NCI-H1930 (cell line): Measurements from ENCODE around the gene RHOBTB1.
"Not testable (repeated sequence)": the region's sequence is repeated elsewhere in the genome, so short reads cannot be mapped to it uniquely, and the experiment has no call there.

Source experiments
- DNase-seq, 2 experiments: peaks; one replicate each; lab custom pipeline; 2025; lab: John Stamatoyannopoulos, UW

The RHOBTB1 gene

GRCh38 chr10:60906825-60907224 is 37.2 kb downstream of the RHOBTB1 start:
- DNase-seq, result not testable (repeated sequence)

- DNase-seq, result no peak
Observed at GRCh38 chr10:60906411-60906810, 37.6 kb downstream of the RHOBTB1 start.

GRCh38 chr10:60905580-60905979 is 38.4 kb downstream of the RHOBTB1 start:
- DNase-seq, result no peak

GRCh38 chr10:60903096-60903495 is 40.9 kb downstream of the RHOBTB1 start:
- DNase-seq, result no peak

GRCh38 chr10:60901561-60902235 is 42.3 kb downstream of the RHOBTB1 start:
- no peak for DNase-seq

GRCh38 chr10:60899266-60899665 is 44.7 kb downstream of the RHOBTB1 start:
- DNase-seq, result no peak

GRCh38 chr10:60898321-60898720 is 45.7 kb downstream of the RHOBTB1 start:
- no peak for DNase-seq

- DNase-seq, result no peak
Observed at GRCh38 chr10:60896810-60897209, 47.2 kb downstream of the RHOBTB1 start.

GRCh38 chr10:60896033-60896432 is 48.0 kb downstream of the RHOBTB1 start:
- DNase-seq, result no peak

GRCh38 chr10:60894786-60895185 is 49.2 kb downstream of the RHOBTB1 start:
- DNase-seq, result no peak

- no peak for DNase-seq
Observed at GRCh38 chr10:60893231-60893630, 50.8 kb downstream of the RHOBTB1 start.

- no peak for DNase-seq
Observed at GRCh38 chr10:60892571-60892970, 51.4 kb downstream of the RHOBTB1 start.

- no peak for DNase-seq
Observed at GRCh38 chr10:60890811-60891210, 53.2 kb downstream of the RHOBTB1 start.

GRCh38 chr10:60883187-60883586 is 60.8 kb downstream of the RHOBTB1 start:
- DNase-seq, result no peak

- DNase-seq, result no peak
Observed at GRCh38 chr10:60878224-60878623, 65.8 kb downstream of the RHOBTB1 start.

- DNase-seq, result no peak
Observed at GRCh38 chr10:60877777-60878120, 66.2 kb downstream of the RHOBTB1 start.

- no peak for DNase-seq
Observed at GRCh38 chr10:60877061-60877776, 66.8 kb downstream of the RHOBTB1 start.

- no peak for DNase-seq
Observed at GRCh38 chr10:60873758-60874157, 70.2 kb downstream of the RHOBTB1 start.

GRCh38 chr10:60872451-60872850 is 71.5 kb downstream of the RHOBTB1 start:
- DNase-seq, result no peak

- DNase-seq, result no peak
Observed at GRCh38 chr10:60871215-60871614, 72.8 kb downstream of the RHOBTB1 start.

- no peak for DNase-seq
Observed at GRCh38 chr10:60870803-60871202, 73.2 kb downstream of the RHOBTB1 start.

GRCh38 chr10:60870416-60870728 is 73.6 kb downstream of the RHOBTB1 start:
- no peak for DNase-seq

GRCh38 chr10:60869652-60870415 is 74.2 kb downstream of the RHOBTB1 start:
- no peak for DNase-seq
